ENCODE data around the gene MCEMP1. TPM values are rescaled to one million over a fixed set of nuclear protein-coding genes. Genes with fewer than 3 reads are reported as not detected.

Gene MCEMP1
- total RNA-seq, 1 donor from 2014 or later: not detected

- no peaks in the 10 kb centered on the region for H3K9me3 Mint-ChIP-seq
- no peak for DNase-seq
- intact Hi-C loops (cut with micrococcal nuclease): no loop called here
- peaks cover 46% of the 10 kb centered on the region for H3K36me3 Mint-ChIP-seq (ENCODE audit: low read depth)
- H3K27ac Mint-ChIP-seq: no peak overlapping the region
- H3K4me1 Mint-ChIP-seq: peaks cover 5% of the 10 kb centered on the region
- ATAC-seq (ENCODE audit: low read depth): no peak
- TF ChIP-seq, protein P1, sequence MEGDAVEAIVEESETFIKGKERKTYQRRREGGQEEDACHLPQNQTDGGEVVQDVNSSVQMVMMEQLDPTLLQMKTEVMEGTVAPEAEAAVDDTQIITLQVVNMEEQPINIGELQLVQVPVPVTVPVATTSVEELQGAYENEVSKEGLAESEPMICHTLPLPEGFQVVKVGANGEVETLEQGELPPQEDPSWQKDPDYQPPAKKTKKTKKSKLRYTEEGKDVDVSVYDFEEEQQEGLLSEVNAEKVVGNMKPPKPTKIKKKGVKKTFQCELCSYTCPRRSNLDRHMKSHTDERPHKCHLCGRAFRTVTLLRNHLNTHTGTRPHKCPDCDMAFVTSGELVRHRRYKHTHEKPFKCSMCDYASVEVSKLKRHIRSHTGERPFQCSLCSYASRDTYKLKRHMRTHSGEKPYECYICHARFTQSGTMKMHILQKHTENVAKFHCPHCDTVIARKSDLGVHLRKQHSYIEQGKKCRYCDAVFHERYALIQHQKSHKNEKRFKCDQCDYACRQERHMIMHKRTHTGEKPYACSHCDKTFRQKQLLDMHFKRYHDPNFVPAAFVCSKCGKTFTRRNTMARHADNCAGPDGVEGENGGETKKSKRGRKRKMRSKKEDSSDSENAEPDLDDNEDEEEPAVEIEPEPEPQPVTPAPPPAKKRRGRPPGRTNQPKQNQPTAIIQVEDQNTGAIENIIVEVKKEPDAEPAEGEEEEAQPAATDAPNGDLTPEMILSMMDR (IDR thresholded peaks at IDR 0.05): no peak
- H3K4me3 Mint-ChIP-seq: no peak overlapping the region
- POLR2A ChIA-PET: interaction anchor here (0.6 kb wide), 2 partner anchors 18 to 98 kb away, joined by 3 to 5 read pairs; no protein-coding TSS in a partner anchor
- CTCF ChIA-PET: interaction anchor here (1.6 kb wide), 1 partner anchor 9 kb away, joined by 5 read pairs; no protein-coding TSS in a partner anchor
- H3K27me3 Mint-ChIP-seq: no peaks in the 10 kb centered on the region
These were observed 32.4 kb upstream of the MCEMP1 start for GRCh38 chr19:7644550-7644877.

- Mint-ChIP-seq H3K27me3 (no peaks in the 10 kb centered on the region), H3K36me3 (ENCODE audit: low read depth) (peaks cover 39% of the 10 kb centered on the region), H3K27ac (no peak overlapping the region), H3K9me3 (no peaks in the 10 kb centered on the region), H3K4me3 (no peak overlapping the region), H3K4me1 (no peaks in the 10 kb centered on the region)
- TF ChIP-seq, protein P1 (IDR thresholded peaks at IDR 0.05): no peak
- ChIA-PET CTCF (interaction anchor here (1.6 kb wide), 1 partner anchor 8 kb away, joined by 5 read pairs; no protein-coding TSS in a partner anchor), POLR2A (interaction anchor here (0.6 kb wide), 1 partner anchor 17 kb away, joined by 3 read pairs; no protein-coding TSS in a partner anchor)
- no peak for DNase-seq
- intact Hi-C loops (cut with micrococcal nuclease): no loop called here
- ATAC-seq (ENCODE audit: low read depth): no peak
These were observed 31.7 kb upstream of the MCEMP1 start for GRCh38 chr19:7645163-7645562.

DNA sequence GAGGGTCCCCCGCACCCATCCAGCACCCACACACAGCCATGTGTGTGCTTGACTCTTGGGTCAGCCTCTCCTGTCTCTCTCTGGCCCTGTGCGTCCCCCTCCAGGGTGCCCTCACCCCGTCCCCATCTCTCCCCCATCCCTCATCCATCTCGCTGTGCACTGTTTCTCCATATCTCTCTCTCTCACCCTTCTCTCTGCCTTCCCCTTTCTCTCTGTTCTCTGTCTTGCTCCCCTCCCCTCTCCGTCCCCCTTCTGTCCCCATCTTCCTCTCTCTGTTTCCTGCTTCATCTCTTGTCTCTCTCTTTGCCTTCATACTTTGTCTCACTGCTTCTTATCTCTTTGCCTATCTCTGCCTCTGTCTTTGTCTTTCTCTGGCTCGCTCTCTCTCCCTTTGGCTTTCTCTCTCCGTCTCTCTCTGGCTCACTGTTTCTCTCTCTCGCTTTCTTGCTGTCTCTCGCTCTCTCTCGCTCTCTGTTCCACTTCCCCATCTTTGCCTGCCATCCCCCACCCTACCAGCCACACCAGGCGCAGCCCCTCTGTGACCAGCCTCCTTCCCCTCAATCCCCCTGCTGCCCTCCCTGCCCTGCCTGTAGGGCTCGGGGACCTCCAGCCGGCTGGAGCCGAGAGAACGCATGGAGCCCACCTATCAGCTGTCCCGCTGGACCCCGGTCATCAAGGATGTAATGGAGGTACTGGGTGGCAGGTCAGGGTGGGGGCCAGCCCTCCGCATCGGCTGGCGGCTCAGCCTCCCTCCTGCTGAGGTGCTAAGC lies 31.0 kb upstream of the MCEMP1 start:
- Mint-ChIP-seq H3K27me3 (no peaks in the 10 kb centered on the region), H3K4me3 (no peak overlapping the region), H3K9me3 (no peaks in the 10 kb centered on the region), H3K36me3 (ENCODE audit: low read depth) (peaks cover 35% of the 10 kb centered on the region), H3K4me1 (no peaks in the 10 kb centered on the region), H3K27ac (no peak overlapping the region)
- intact Hi-C loops (cut with micrococcal nuclease): no loop called here
- DNase-seq: no peak
- ATAC-seq (ENCODE audit: low read depth): no peak
- POLR2A ChIA-PET: no interaction called here
- TF ChIP-seq, protein P1 (IDR thresholded peaks at IDR 0.05): no peak
- CTCF ChIA-PET: no interaction called here

- POLR2A ChIA-PET: no interaction called here
- CTCF ChIA-PET: no interaction called here
- H3K4me3 Mint-ChIP-seq: no peak overlapping the region
- no peaks in the 10 kb centered on the region for H3K9me3 Mint-ChIP-seq
- DNase-seq: no peak
- no peaks in the 10 kb centered on the region for H3K27me3 Mint-ChIP-seq
- peaks cover 35% of the 10 kb centered on the region for H3K36me3 Mint-ChIP-seq (ENCODE audit: low read depth)
- TF ChIP-seq, protein P1 (IDR thresholded peaks at IDR 0.05): no peak
- no peaks in the 10 kb centered on the region for H3K4me1 Mint-ChIP-seq
- ATAC-seq (ENCODE audit: low read depth): no peak
- no peak overlapping the region for H3K27ac Mint-ChIP-seq
- intact Hi-C loops (cut with micrococcal nuclease): no loop called here
These were observed 30.5 kb upstream of the MCEMP1 start for GRCh38 chr19:7646426-7646700.

DNA sequence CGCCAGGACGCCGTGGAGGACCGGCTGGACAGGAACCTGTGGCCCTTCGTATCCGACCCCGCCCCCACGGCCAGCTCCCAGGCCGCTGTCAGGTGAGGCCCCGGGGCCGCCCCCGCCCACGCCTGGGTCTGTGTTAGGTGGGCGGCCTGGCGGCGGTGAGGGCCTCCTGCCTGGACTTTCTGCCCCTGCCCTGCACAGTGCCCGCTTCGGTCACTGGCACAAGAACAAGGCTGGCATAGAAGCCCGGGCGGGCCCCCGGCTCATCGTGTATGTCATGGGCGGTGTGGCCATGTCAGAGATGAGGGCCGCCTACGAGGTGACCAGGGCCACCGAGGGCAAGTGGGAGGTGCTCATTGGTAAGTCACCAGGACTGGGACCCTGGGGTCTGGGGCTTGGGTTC lies 29.7 kb upstream of the MCEMP1 start:
- H3K27ac Mint-ChIP-seq: no peak overlapping the region
- TF ChIP-seq, protein P1 (IDR thresholded peaks at IDR 0.05): no peak
- DNase-seq: no peak
- intact Hi-C loops (cut with micrococcal nuclease): no loop called here
- ChIA-PET CTCF (no interaction called here), POLR2A (no interaction called here)
- ATAC-seq (ENCODE audit: low read depth): no peak
- H3K27me3 Mint-ChIP-seq: no peaks in the 10 kb centered on the region
- H3K4me3 Mint-ChIP-seq: no peak overlapping the region
- H3K4me1 Mint-ChIP-seq: peaks cover 3% of the 10 kb centered on the region
- H3K9me3 Mint-ChIP-seq: no peaks in the 10 kb centered on the region
- H3K36me3 Mint-ChIP-seq (ENCODE audit: low read depth): peaks cover 35% of the 10 kb centered on the region
